Activated naive CD4-positive, alpha-beta T cell treated with anti-CD3 and anti-CD28 coated beads for 36 hours (primary cell): ENCODE measurements around the gene BRCC3. TPM values are rescaled to one million over a fixed set of nuclear protein-coding genes. Genes with fewer than 3 reads are reported as not detected.

Source experiments
- total RNA-seq, 2 experiments: library from RNA; stranded (reverse); gene quantifications; one replicate each; pipeline ENCODE4 v1.2.3, GENCODE V29; 2021

The BRCC3 gene
- total RNA-seq, 2 experiments from 2014 or later = 15.4 to 17.9 TPM

Other genes starting within 250 kb of the BRCC3 start
- gene SMIM9, start 236.8 kb upstream of the BRCC3 start, total RNA-seq = not detected
- 10 to 100 TPM; 33.7 to 35.0 TPM for gene F8A1, start 185.2 kb upstream of the BRCC3 start, total RNA-seq
- 1 to 10 TPM; 4.1 to 4.6 TPM for gene F8, start 48.8 kb upstream of the BRCC3 start, total RNA-seq
- gene FUNDC2, start 44.7 kb upstream of the BRCC3 start, total RNA-seq = 10 to 100 TPM; 94.3 to 95.5 TPM
- gene CMC4, start 372 bp upstream of the BRCC3 start, total RNA-seq = 1 to 10 TPM; 5.8 to 7.7 TPM
- gene MTCP1, start 372 bp upstream of the BRCC3 start, total RNA-seq = 10 to 100 TPM; 15.0 to 19.3 TPM
- 100 to 1,000 TPM; 106 to 110 TPM for gene VBP1, start 145.0 kb downstream of the BRCC3 start, total RNA-seq
- gene RAB39B, start 193.0 kb downstream of the BRCC3 start, total RNA-seq = 10 to 100 TPM; 11.6 to 13.0 TPM